ENCODE data around the gene TSHR.

The TSHR gene

GRCh38 chr14:81132468-81132867 lies 177.0 kb downstream of the TSHR start:
- H3K4me3 ChIP-seq (ENCODE audit: low read depth, low read length), result no peak overlapping the region
- no peak for TF ChIP-seq CTCF (IDR thresholded peaks at IDR 0.05; ENCODE audit: low read depth, low read length)

- no peak overlapping the region for H3K4me3 ChIP-seq (ENCODE audit: low read depth, low read length)
- TF ChIP-seq CTCF (IDR thresholded peaks at IDR 0.05; ENCODE audit: low read depth, low read length), result no peak
These were observed 178.0 kb downstream of the TSHR start for GRCh38 chr14:81133400-81133799.

GRCh38 chr14:81137316-81137715 lies 181.9 kb downstream of the TSHR start:
- no peak overlapping the region for H3K4me3 ChIP-seq (ENCODE audit: low read depth, low read length)

GRCh38 chr14:81138429-81138828 lies 183.0 kb downstream of the TSHR start:
- no peak overlapping the region for H3K4me3 ChIP-seq (ENCODE audit: low read depth, low read length)
- TF ChIP-seq CTCF (IDR thresholded peaks at IDR 0.05; ENCODE audit: low read depth, low read length), result no peak

More at GRCh38 chr14:81137316-81137715, 181.9 kb downstream of the TSHR start:
- no peak for TF ChIP-seq CTCF (IDR thresholded peaks at IDR 0.05; ENCODE audit: low read depth, low read length)

GRCh38 chr14:81141426-81141825 lies 186.0 kb downstream of the TSHR start:
- no peak overlapping the region for H3K4me3 ChIP-seq (ENCODE audit: low read depth, low read length)
- TF ChIP-seq CTCF (IDR thresholded peaks at IDR 0.05; ENCODE audit: low read depth, low read length), result no peak

- no peak overlapping the region for H3K4me3 ChIP-seq (ENCODE audit: low read depth, low read length)
- no peak for TF ChIP-seq CTCF (IDR thresholded peaks at IDR 0.05; ENCODE audit: low read depth, low read length)
These were observed 188.4 kb downstream of the TSHR start for GRCh38 chr14:81143793-81144192.

GRCh38 chr14:81144824-81145603 lies 189.6 kb downstream of the TSHR start:
- TF ChIP-seq CTCF (IDR thresholded peaks at IDR 0.05; ENCODE audit: low read depth, low read length), result no peak
- peak overlapping the region; percentile 22; the same call in 1 of the 2 replicates for H3K4me3 ChIP-seq (ENCODE audit: low read depth, low read length)
